Large intestine (tissue), 3 donors: Measurements from ENCODE around the gene MRPS6. TPM values are rescaled to one million over a fixed set of nuclear protein-coding genes. Genes with fewer than 3 reads are reported as not detected.

Experiments used
- DNase-seq, 2 donors: peaks; one replicate each; pipeline versions ENCODE4 v3.0.0 to v3.0.0-alpha.2; 2013
- H3K27ac ChIP-seq: one replicate; pipeline ENCODE4 v1.5.1; 2013; ENCODE audit warnings: low read length
- H3K27me3 ChIP-seq: 2 replicates; pipeline ENCODE4 v1.6.1; 2013; ENCODE audit warnings: low read length; ENCODE audit not compliant: control insufficient read depth, insufficient read depth
- H3K36me3 ChIP-seq: 2 replicates; pipeline ENCODE4 v1.6.1; 2013; ENCODE audit warnings: low read length; ENCODE audit not compliant: control insufficient read depth, insufficient read depth
- H3K4me1 ChIP-seq: one replicate; pipeline ENCODE4 v1.6.1; 2013; ENCODE audit warnings: low read length; ENCODE audit not compliant: control insufficient read depth, insufficient read depth
- H3K4me3 ChIP-seq: one replicate; pipeline ENCODE4 v1.5.1; 2013; ENCODE audit warnings: low read length
- H3K9me3 ChIP-seq: one replicate; pipeline ENCODE4 v1.6.1; 2013; ENCODE audit warnings: mild to moderate bottlenecking, low read depth, low read length, moderate library complexity; ENCODE audit not compliant: control insufficient read depth
- WGBS: methylation state at CpG from one replicate; pipeline ENCODE4 v1.1.5; 2013; ENCODE audit warnings: low lambda C conversion rate; ENCODE audit not compliant: insufficient coverage; 5-methylcytosine and 5-hydroxymethylcytosine counted together
- polyA plus RNA-seq: library from polyadenylated mRNA; unstranded; fragments of 120-200 nt; gene quantifications from one replicate; pipeline ENCODE4 v1.2.1, GENCODE V29; 2013

MRPS6 gene
- polyA plus RNA-seq, 1 donor, result 111 TPM

DNA sequence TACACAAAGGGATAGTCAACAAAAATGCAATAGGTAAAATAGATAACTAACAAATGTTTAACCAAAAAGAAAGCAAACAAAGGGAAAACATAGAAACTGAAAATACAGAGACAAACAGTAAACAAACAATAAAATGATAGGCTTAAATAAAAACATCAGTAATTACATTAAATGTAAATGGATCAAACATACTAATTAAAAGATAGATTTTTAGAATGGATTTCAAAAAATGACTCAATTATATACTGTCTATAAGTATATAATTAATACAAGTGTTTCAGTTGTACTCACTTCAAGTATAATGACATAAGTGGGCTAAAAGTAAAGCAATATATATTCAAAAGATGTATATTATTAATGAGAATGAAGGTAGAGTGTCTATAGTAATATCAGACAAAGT, 101.1 kb downstream of the MRPS6 start:
- Histone ChIP-seq H3K27ac (no peak overlapping the region), H3K36me3 (no peaks in the 10 kb centered on the region), H3K4me3 (no peak overlapping the region), H3K4me1 (no peaks in the 10 kb centered on the region), H3K27me3 (no peaks in the 10 kb centered on the region), H3K9me3 (peaks cover 25% of the 10 kb centered on the region)
- no peak for DNase-seq

DNA sequence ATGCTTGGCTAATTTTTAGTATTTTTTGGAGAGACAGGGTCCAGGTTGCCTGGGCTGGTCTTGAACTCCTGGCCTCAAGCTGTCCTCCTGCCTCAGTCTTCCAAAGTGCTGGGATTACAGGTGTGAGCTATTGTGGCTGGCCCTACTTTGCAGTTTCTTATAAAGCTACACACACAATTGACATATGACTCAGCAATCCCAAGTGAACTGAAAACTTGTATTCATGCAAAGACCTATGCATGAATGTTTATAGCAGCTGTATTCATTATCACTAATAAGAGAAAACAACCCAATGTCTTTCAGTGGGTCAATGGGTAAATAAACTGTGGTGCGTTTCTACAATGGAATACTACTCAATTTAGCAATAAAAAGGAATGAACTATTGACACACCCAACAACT, 103.1 kb downstream of the MRPS6 start:
- H3K36me3 ChIP-seq, result no peaks in the 10 kb centered on the region
- DNase-seq, result no peak
- H3K4me1 ChIP-seq, result peaks cover 5% of the 10 kb centered on the region
- H3K27me3 ChIP-seq, result no peaks in the 10 kb centered on the region
- H3K4me3 ChIP-seq, result no peak overlapping the region
- 80% methylated on average over 1 of the region's 1 CpG for WGBS
- H3K27ac ChIP-seq, result no peak overlapping the region
- H3K9me3 ChIP-seq, result peaks cover 22% of the 10 kb centered on the region

DNA sequence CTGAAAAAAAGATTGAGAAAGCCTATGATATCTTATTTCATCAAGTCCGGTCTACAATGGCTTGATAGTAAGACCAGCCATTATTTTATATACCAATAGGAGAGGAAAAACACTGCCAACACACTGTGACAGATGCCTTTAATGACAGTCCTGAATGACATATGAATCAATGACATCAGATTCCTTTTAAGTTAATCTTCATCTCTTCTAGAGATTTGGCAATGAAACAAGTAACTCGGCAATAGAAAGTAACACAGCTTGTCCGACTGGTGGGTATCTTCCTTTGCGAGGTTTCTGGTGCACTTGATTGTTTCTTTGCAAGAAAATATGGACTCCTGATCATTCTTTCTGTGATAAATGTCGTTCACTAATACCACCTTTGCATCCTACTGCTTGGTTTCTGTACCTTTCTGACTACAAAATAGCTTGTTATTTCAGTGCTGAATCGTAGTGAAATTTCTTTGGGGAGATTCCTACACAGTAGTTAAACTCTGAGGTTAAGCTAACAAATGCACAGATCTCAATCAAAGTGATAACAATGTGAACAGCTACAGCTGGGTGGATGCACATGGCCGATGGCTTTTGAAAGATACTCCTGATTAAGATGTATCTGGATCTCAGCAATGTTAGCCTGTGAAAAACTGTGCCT, 104.7 kb downstream of the MRPS6 start:
- no peak for DNase-seq
- no peak overlapping the region for H3K4me3 ChIP-seq
- H3K36me3 ChIP-seq, result no peaks in the 10 kb centered on the region
- peaks cover 20% of the 10 kb centered on the region for H3K4me1 ChIP-seq
- H3K27ac ChIP-seq, result no peak overlapping the region
- WGBS, result 100% methylated on average over 3 of the region's 7 CpGs
- H3K9me3 ChIP-seq, result peaks cover 14% of the 10 kb centered on the region
- H3K27me3 ChIP-seq, result no peaks in the 10 kb centered on the region

DNA sequence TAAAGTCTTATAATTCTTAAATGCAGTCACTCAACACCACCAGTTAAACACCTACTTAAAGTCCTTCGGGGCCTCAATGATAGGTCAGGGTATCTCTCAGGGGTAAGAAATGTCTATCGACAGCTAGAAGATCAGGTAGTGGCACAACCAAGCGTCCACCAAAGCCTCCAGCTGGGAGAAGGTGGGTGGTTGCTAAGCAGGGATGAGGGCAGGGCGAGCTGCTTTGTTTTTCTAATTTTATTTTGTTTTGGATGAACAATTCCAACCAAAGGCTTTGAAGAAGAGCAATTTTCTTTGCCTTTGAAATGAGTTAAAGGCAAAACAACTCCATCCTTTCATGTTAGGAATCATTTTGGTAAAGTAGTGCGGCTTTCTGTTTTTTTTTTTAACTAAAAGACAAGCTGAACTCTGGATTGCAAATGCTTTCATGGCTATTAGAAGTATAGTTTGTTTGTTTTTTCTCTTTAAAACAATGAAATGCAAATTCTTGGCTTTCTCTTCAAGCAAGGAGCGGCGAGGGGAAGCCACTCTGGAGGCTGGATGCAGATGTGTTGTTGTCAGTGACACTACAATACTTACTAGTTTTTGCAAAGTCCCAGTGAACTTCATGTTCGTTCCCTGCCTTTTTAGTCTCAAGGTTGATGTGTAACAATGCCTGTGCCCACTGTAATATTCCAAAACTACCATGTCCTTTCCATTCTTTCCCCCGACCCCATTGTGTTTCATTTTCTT, 106.0 kb downstream of the MRPS6 start:
- Histone ChIP-seq H3K4me3 (no peak overlapping the region), H3K9me3 (peaks cover 7% of the 10 kb centered on the region), H3K27me3 (no peaks in the 10 kb centered on the region), H3K27ac (no peak overlapping the region), H3K36me3 (no peaks in the 10 kb centered on the region), H3K4me1 (peaks cover 34% of the 10 kb centered on the region)
- DNase-seq, result no peak
- WGBS, result 100% methylated on average over 1 of the region's 9 CpGs

DNA sequence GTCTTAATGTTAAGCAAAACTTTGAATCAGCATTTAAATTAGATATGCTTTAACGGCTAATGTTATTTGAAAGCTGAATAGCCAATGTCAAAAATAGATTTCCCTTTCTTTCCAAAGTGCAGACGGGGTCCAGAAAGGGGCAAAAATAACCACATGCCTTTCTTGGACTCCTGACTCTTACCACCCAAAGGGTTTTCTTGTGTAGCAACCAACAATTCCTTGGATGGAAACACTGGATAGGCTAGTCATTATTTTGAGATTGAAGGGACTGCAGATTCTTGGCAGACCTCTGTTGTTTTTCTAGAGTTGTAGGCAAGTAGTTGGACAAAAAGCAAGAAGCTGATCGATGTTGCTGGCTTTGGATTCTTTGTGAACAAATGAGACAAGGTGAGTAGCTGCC, 107.0 kb downstream of the MRPS6 start:
- no peak overlapping the region for H3K4me3 ChIP-seq
- H3K27ac ChIP-seq, result no peak overlapping the region
- no peaks in the 10 kb centered on the region for H3K36me3 ChIP-seq
- no CpG with 5 or more reads among the region's 3 CpGs for WGBS
- DNase-seq, result no peak
- H3K4me1 ChIP-seq, result peaks cover 39% of the 10 kb centered on the region
- H3K27me3 ChIP-seq, result no peaks in the 10 kb centered on the region
- H3K9me3 ChIP-seq, result peaks cover 2% of the 10 kb centered on the region

DNA sequence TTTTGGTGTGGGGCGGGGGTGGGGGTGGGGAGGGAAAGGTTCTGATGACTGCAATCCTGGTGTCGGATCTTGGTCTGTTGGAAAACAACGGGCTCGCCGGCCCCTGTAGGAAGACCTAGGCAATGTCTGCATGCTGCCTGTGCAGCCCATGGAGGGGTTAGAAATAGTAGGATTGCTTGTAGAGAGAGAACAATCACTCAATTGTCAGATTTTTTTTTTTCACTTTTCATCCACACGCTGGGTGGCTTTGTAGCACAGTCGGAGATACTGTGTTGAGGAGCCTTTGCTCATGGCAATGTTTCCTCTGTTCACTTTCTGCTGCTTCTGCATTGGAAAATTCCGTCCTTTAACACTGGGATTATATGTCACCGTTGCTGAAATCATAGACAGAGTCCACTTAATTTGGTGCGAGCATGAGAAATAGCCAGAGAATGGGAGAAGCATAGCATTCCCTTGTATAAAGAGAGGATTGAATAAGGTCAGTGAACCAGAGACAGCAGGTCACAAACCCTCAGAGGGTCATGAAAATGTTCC, 107.5 kb downstream of the MRPS6 start:
- Histone ChIP-seq H3K4me1 (peaks cover 44% of the 10 kb centered on the region), H3K27ac (peak overlapping the region; percentile 66), H3K4me3 (no peak overlapping the region), H3K9me3 (no peaks in the 10 kb centered on the region), H3K36me3 (no peaks in the 10 kb centered on the region), H3K27me3 (no peaks in the 10 kb centered on the region)
- WGBS, result no CpG with 5 or more reads among the region's 10 CpGs
- DNase-seq, result no peak

DNA sequence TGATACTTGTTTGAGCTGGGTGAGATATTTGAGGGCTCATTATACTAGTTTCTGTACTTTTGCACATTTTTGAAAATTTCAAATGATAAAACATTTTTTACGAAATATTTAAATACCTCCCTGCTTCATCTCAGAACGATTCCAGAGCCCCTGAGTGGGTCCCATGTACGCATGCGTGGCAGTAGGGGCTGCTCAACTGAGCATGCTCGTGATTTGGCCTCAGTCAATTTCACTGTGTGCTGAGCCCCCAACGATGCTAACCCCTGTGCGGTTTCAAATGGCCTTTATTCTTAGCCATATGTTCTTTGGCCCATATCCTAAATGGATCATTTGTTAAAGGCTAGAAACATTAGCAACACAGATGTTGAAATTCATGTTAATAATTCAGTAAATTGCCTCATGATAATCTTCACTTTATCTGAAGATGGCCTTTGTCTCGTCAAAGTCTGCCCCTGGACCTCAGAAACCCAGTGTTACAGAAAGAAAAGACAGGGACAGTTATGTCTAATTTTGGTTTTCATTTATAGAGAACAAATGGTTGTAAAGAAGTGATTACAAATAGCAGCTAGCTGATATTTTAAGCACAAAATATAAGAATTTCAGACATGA, 108.2 kb downstream of the MRPS6 start:
- Histone ChIP-seq H3K27me3 (no peaks in the 10 kb centered on the region), H3K27ac (peak overlapping the region; percentile 73), H3K36me3 (no peaks in the 10 kb centered on the region), H3K4me3 (no peak overlapping the region), H3K4me1 (peaks cover 49% of the 10 kb centered on the region), H3K9me3 (no peaks in the 10 kb centered on the region)
- DNase-seq, result peak in 1 of 2 donors; percentile 63
- no CpG with 5 or more reads among the region's 8 CpGs for WGBS

DNA sequence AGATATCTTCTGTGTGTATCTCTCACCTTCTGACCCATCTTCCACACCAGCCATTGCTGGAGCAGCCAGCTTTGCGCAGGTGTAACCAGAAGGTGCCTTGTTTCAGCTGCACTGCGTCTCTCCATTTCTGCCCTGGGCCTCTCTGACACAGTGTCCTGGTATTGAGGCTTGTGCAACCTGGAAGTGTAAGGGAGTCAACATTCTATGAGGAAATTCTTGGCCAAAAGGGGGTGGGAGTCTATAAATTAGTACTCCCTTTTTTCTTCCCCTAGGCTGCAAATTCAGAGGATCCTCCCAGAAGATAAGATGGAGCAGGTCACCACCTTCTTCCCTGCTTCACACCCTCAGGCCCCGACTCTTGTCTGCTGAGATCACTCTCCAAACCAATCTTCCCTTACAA, 109.1 kb downstream of the MRPS6 start:
- WGBS, result 42% methylated on average over 2 of the region's 3 CpGs

DNA sequence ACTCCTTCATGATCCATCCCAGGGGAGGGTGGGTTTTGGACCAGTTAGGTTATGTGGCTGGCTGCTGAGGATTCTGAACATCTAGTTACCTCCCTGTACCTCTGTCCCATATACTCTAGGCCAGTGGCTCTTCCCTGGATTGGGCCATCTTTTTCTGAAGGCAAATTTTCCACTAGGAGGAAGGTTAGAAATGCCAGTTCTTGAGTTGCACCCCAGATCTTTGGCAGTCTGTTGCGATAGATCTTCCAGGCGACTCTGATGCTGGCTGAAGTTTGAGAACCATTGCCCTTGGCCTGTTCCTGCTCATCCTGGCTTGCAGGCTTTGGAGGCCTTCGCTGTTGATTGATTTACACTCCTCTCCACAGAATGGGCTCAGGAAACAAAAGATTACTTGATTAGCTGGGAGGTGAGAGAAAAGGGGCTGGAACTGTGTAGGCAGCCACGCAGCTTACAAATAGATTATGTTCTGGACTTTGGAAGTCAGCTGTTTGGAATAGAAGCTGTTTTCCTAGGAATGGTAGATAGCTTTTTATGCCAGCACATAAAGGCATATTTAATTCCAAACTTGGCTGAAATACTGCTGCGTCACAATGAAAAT, 110.1 kb downstream of the MRPS6 start:
- no peak overlapping the region for H3K4me3 ChIP-seq
- WGBS, result no CpG with 5 or more reads among the region's 5 CpGs
- no peaks in the 10 kb centered on the region for H3K36me3 ChIP-seq
- peaks cover 52% of the 10 kb centered on the region for H3K4me1 ChIP-seq
- no peaks in the 10 kb centered on the region for H3K27me3 ChIP-seq
- no peaks in the 10 kb centered on the region for H3K9me3 ChIP-seq
- H3K27ac ChIP-seq, result peak overlapping the region; percentile 73
- peak in 1 of 2 donors; percentile 77 for DNase-seq

More for the DNA sequence above, 109.1 kb downstream of the MRPS6 start:
- Histone ChIP-seq H3K4me3 (no peak overlapping the region), H3K4me1 (peaks cover 52% of the 10 kb centered on the region), H3K27ac (peak overlapping the region; percentile 73), H3K27me3 (no peaks in the 10 kb centered on the region), H3K36me3 (no peaks in the 10 kb centered on the region), H3K9me3 (no peaks in the 10 kb centered on the region)
- peak in 1 of 2 donors; percentile 66 for DNase-seq

DNA sequence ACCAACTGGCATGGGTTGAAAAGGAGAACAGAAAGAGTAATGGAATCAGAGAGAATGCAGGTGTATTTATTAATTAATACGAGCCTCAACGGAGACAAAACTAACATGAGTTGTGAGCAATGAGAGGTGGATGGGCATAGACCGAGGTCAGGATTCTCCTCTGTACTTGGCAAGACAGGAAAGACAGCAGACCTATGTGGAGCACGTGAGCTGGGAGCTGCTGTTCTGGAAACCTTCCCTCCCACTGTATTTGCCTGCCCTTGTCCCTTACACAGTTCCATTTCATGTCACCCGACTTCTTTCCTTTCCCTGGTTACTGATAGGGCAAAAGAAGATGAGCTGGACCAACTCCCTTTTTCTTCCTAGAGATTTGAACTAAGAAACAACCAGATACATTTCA, 110.9 kb downstream of the MRPS6 start:
- WGBS, result 83% methylated on average over 2 of the region's 5 CpGs
- no peak for DNase-seq
- Histone ChIP-seq H3K4me1 (peaks cover 52% of the 10 kb centered on the region), H3K27ac (peak overlapping the region; percentile 73), H3K4me3 (no peak overlapping the region), H3K9me3 (no peaks in the 10 kb centered on the region), H3K36me3 (no peaks in the 10 kb centered on the region), H3K27me3 (no peaks in the 10 kb centered on the region)
